HG03097 (cell line): ENCODE data around the gene SYT2.
A peak's percentile ranks its signal among the peaks of the same experiment; 100 is the strongest.
"Not testable (repeated sequence)": the region's sequence is repeated elsewhere in the genome, so short reads cannot be mapped to it uniquely, and the experiment has no call there.

Experiments
- ATAC-seq: cut with Tn5 transposase; IDR thresholded peaks from one replicate; pipeline ENCODE4 v1.9.1; 2021; ENCODE audit not compliant: unreplicated experiment, low FRiP score

The SYT2 gene

GRCh38 chr1:202645097-202645476, 65.2 kb downstream of the SYT2 start:
- no peak for ATAC-seq

GRCh38 chr1:202644219-202645096, 65.8 kb downstream of the SYT2 start:
- ATAC-seq = no peak

- no peak for ATAC-seq
These were observed 66.6 kb downstream of the SYT2 start for GRCh38 chr1:202643397-202644218.

GRCh38 chr1:202642619-202643291, 67.5 kb downstream of the SYT2 start:
- ATAC-seq = no peak

GRCh38 chr1:202642212-202642611, 68.0 kb downstream of the SYT2 start:
- ATAC-seq = no peak

- no peak for ATAC-seq
These were observed 70.8 kb downstream of the SYT2 start for GRCh38 chr1:202639500-202639899.

GRCh38 chr1:202638701-202639305, 71.5 kb downstream of the SYT2 start:
- not testable (repeated sequence) for ATAC-seq

GRCh38 chr1:202638019-202638700, 72.1 kb downstream of the SYT2 start:
- no peak for ATAC-seq

- ATAC-seq = not testable (repeated sequence)
These were observed 72.8 kb downstream of the SYT2 start for GRCh38 chr1:202637321-202638018.

GRCh38 chr1:202636171-202636570, 74.1 kb downstream of the SYT2 start:
- not testable (repeated sequence) for ATAC-seq

GRCh38 chr1:202632241-202632640, 78.0 kb downstream of the SYT2 start:
- no peak for ATAC-seq

- ATAC-seq = no peak
These were observed 79.0 kb downstream of the SYT2 start for GRCh38 chr1:202631076-202631923.

- ATAC-seq = no peak
These were observed 79.7 kb downstream of the SYT2 start for GRCh38 chr1:202630541-202630940.

GRCh38 chr1:202630096-202630495, 80.2 kb downstream of the SYT2 start:
- not testable (repeated sequence) for ATAC-seq

GRCh38 chr1:202629257-202629811, 80.9 kb downstream of the SYT2 start:
- ATAC-seq = peak; percentile 66

GRCh38 chr1:202628646-202629215, 81.5 kb downstream of the SYT2 start:
- ATAC-seq = no peak

GRCh38 chr1:202627841-202628565, 82.3 kb downstream of the SYT2 start:
- no peak for ATAC-seq
